ENCODE measurements around the gene TSHZ2. TPM values are rescaled to one million over a fixed set of nuclear protein-coding genes. Genes with fewer than 3 reads are reported as not detected.

TSHZ2 gene
- polyA plus RNA-seq, 1 donor from 2014 or later, result 4.6 TPM

DNA sequence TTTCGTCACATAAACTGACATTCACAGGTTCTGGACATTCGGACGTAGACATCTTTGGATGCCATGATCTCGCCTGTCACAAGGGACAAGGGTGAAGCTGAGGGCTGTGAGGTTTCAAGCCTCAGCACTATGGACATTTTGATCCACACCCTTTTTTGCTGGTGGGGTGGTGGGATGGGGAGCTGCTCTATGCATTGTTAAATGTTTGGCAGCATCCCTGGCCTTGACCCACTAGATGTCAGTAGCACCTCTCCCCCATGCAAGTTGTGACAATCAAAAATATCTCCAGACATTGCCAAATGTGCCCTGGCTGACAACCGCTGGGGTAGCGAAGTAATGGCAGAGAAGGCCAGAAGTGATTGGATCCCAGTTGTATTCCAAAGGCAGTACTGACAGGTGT lies 229.4 kb downstream of the TSHZ2 start:
- H3K36me3 ChIP-seq (ENCODE audit: insufficient read depth, low read length), result no peaks in the 10 kb centered on the region
- no peak overlapping the region for H3K27ac ChIP-seq (ENCODE audit: low read length)
- no peaks in the 10 kb centered on the region for H4K20me1 ChIP-seq (ENCODE audit: insufficient read depth)
- no peaks in the 10 kb centered on the region for H3K9me3 ChIP-seq (ENCODE audit: low read length)
- no peaks in the 10 kb centered on the region for H3F3A ChIP-seq (ENCODE audit: insufficient read depth, low read length, poor library complexity, severe bottlenecking)
- no peak overlapping the region for H3K9ac ChIP-seq (ENCODE audit: low read length)
- H3K27me3 ChIP-seq (ENCODE audit: insufficient read depth, low read depth, low read length), result no peaks in the 10 kb centered on the region
- H3K79me2 ChIP-seq (replicated peaks; ENCODE audit: insufficient read depth, low read length), result no peaks in the 10 kb centered on the region
- TF ChIP-seq SMC3 (conservative IDR thresholded peaks at IDR 0.05; ENCODE audit: poor library complexity), result no peak
- TF ChIP-seq MXI1 (conservative IDR thresholded peaks at IDR 0.05; ENCODE audit: poor library complexity, severe bottlenecking), result no peak
- TF ChIP-seq, protein P1, sequence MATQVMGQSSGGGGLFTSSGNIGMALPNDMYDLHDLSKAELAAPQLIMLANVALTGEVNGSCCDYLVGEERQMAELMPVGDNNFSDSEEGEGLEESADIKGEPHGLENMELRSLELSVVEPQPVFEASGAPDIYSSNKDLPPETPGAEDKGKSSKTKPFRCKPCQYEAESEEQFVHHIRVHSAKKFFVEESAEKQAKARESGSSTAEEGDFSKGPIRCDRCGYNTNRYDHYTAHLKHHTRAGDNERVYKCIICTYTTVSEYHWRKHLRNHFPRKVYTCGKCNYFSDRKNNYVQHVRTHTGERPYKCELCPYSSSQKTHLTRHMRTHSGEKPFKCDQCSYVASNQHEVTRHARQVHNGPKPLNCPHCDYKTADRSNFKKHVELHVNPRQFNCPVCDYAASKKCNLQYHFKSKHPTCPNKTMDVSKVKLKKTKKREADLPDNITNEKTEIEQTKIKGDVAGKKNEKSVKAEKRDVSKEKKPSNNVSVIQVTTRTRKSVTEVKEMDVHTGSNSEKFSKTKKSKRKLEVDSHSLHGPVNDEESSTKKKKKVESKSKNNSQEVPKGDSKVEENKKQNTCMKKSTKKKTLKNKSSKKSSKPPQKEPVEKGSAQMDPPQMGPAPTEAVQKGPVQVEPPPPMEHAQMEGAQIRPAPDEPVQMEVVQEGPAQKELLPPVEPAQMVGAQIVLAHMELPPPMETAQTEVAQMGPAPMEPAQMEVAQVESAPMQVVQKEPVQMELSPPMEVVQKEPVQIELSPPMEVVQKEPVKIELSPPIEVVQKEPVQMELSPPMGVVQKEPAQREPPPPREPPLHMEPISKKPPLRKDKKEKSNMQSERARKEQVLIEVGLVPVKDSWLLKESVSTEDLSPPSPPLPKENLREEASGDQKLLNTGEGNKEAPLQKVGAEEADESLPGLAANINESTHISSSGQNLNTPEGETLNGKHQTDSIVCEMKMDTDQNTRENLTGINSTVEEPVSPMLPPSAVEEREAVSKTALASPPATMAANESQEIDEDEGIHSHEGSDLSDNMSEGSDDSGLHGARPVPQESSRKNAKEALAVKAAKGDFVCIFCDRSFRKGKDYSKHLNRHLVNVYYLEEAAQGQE (IDR thresholded peaks at IDR 0.05; ENCODE audit: borderline replicate concordance), result no peak
- no peak for TF ChIP-seq EP300 (conservative IDR thresholded peaks at IDR 0.05; ENCODE audit: poor library complexity, severe bottlenecking)
- TF ChIP-seq, protein P2, sequence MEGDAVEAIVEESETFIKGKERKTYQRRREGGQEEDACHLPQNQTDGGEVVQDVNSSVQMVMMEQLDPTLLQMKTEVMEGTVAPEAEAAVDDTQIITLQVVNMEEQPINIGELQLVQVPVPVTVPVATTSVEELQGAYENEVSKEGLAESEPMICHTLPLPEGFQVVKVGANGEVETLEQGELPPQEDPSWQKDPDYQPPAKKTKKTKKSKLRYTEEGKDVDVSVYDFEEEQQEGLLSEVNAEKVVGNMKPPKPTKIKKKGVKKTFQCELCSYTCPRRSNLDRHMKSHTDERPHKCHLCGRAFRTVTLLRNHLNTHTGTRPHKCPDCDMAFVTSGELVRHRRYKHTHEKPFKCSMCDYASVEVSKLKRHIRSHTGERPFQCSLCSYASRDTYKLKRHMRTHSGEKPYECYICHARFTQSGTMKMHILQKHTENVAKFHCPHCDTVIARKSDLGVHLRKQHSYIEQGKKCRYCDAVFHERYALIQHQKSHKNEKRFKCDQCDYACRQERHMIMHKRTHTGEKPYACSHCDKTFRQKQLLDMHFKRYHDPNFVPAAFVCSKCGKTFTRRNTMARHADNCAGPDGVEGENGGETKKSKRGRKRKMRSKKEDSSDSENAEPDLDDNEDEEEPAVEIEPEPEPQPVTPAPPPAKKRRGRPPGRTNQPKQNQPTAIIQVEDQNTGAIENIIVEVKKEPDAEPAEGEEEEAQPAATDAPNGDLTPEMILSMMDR (IDR thresholded peaks at IDR 0.05; ENCODE audit: poor library complexity, severe bottlenecking), result no peak
- no peak for TF ChIP-seq RAD21 (conservative IDR thresholded peaks at IDR 0.05)
- no peak for TF ChIP-seq TAF1 (IDR thresholded peaks at IDR 0.05; ENCODE audit: low read depth)
- no peak for TF ChIP-seq POLR2AphosphoS5 (IDR thresholded peaks at IDR 0.05)
- TF ChIP-seq EZH2 (IDR thresholded peaks at IDR 0.05; ENCODE audit: borderline replicate concordance, insufficient read depth, low read length, poor library complexity, severe bottlenecking), result no peak
- H2AFZ ChIP-seq (ENCODE audit: low read depth, low read length), result no peak overlapping the region
- no peaks in the 10 kb centered on the region for H3K9me2 ChIP-seq (ENCODE audit: insufficient read depth, low read length)
- H3K4me3 ChIP-seq (ENCODE audit: low read length), result no peak overlapping the region
- no peak overlapping the region for H3K4me2 ChIP-seq (ENCODE audit: low read length)

DNA sequence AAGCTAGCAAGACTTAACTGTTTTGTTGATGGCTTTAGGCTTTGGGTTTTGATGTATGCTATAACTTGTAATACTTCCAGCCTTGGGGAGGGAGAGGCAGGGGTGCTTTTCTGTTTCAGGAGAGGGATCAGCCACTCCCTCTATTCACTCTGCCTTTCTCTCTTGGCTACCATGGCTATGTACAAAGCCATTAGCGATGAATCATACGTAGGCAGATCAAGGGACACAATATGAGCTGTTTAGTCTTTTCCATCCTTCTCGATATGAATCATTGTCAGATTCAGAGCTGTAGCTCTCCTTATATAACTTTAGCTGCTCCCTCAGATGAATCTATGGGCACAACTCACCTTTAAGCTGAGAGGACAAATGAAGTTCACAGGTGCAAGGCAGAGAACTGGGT lies 230.6 kb downstream of the TSHZ2 start:
- no peak for TF ChIP-seq EP300 (conservative IDR thresholded peaks at IDR 0.05; ENCODE audit: poor library complexity, severe bottlenecking)
- TF ChIP-seq EZH2 (IDR thresholded peaks at IDR 0.05; ENCODE audit: borderline replicate concordance, insufficient read depth, low read length, poor library complexity, severe bottlenecking), result no peak
- no peak for TF ChIP-seq RAD21 (conservative IDR thresholded peaks at IDR 0.05)
- no peaks in the 10 kb centered on the region for H3K79me2 ChIP-seq (replicated peaks; ENCODE audit: insufficient read depth, low read length)
- no peaks in the 10 kb centered on the region for H3K9me3 ChIP-seq (ENCODE audit: low read length)
- no peak overlapping the region for H3K27ac ChIP-seq (ENCODE audit: low read length)
- H3K9ac ChIP-seq (ENCODE audit: low read length), result no peak overlapping the region
- no peak overlapping the region for H3K4me2 ChIP-seq (ENCODE audit: low read length)
- H3F3A ChIP-seq (ENCODE audit: insufficient read depth, low read length, poor library complexity, severe bottlenecking), result no peaks in the 10 kb centered on the region
- H3K36me3 ChIP-seq (ENCODE audit: insufficient read depth, low read length), result no peaks in the 10 kb centered on the region
- no peak overlapping the region for H2AFZ ChIP-seq (ENCODE audit: low read depth, low read length)
- no peak overlapping the region for H3K4me3 ChIP-seq (ENCODE audit: low read length)
- H4K20me1 ChIP-seq (ENCODE audit: insufficient read depth), result no peaks in the 10 kb centered on the region
- no peaks in the 10 kb centered on the region for H3K27me3 ChIP-seq (ENCODE audit: insufficient read depth, low read depth, low read length)
- H3K9me2 ChIP-seq (ENCODE audit: insufficient read depth, low read length), result no peaks in the 10 kb centered on the region

DNA sequence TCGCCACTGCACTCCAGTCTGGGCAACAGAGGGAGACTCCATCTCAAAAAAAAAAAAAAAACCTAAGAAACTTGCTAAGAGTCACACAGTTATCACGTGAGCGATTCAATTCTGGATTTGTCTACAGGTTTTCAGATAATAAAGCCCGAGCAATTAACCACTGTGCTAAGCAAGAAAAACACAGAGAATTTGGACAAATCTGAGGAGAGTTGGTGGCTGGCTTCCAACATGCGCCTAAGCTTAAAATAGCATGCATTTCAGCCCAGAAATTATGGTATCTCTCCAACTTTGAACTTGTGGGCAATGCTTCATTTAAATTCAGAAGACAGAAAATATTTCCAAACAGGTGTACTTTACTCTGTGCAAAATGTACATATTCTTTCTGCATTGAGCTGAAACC lies 232.9 kb downstream of the TSHZ2 start:
- H2AFZ ChIP-seq (ENCODE audit: low read depth, low read length), result no peak overlapping the region
- H3K4me3 ChIP-seq (ENCODE audit: low read length), result no peak overlapping the region

More for the DNA sequence above, 232.9 kb downstream of the TSHZ2 start:
- H3K27me3 ChIP-seq (ENCODE audit: insufficient read depth, low read depth, low read length), result no peaks in the 10 kb centered on the region
- no peaks in the 10 kb centered on the region for H3F3A ChIP-seq (ENCODE audit: insufficient read depth, low read length, poor library complexity, severe bottlenecking)
- no peak overlapping the region for H3K9ac ChIP-seq (ENCODE audit: low read length)
- no peaks in the 10 kb centered on the region for H4K20me1 ChIP-seq (ENCODE audit: insufficient read depth)
- H3K9me3 ChIP-seq (ENCODE audit: low read length), result no peaks in the 10 kb centered on the region
- TF ChIP-seq RAD21 (conservative IDR thresholded peaks at IDR 0.05) (no peak), EZH2 (IDR thresholded peaks at IDR 0.05; ENCODE audit: borderline replicate concordance, insufficient read depth, low read length, poor library complexity, severe bottlenecking) (no peak), POLR2AphosphoS5 (IDR thresholded peaks at IDR 0.05) (no peak), MXI1 (conservative IDR thresholded peaks at IDR 0.05; ENCODE audit: poor library complexity, severe bottlenecking) (no peak), EP300 (conservative IDR thresholded peaks at IDR 0.05; ENCODE audit: poor library complexity, severe bottlenecking) (no peak), TAF1 (IDR thresholded peaks at IDR 0.05; ENCODE audit: low read depth) (no peak), SMC3 (conservative IDR thresholded peaks at IDR 0.05; ENCODE audit: poor library complexity) (no peak)
- TF ChIP-seq, protein P1 (IDR thresholded peaks at IDR 0.05; ENCODE audit: borderline replicate concordance), result no peak
- TF ChIP-seq, protein P2 (IDR thresholded peaks at IDR 0.05; ENCODE audit: poor library complexity, severe bottlenecking), result no peak
- no peaks in the 10 kb centered on the region for H3K9me2 ChIP-seq (ENCODE audit: insufficient read depth, low read length)
- H3K27ac ChIP-seq (ENCODE audit: low read length), result no peak overlapping the region
- H3K4me2 ChIP-seq (ENCODE audit: low read length), result no peak overlapping the region
- H3K79me2 ChIP-seq (replicated peaks; ENCODE audit: insufficient read depth, low read length), result no peaks in the 10 kb centered on the region
- no peaks in the 10 kb centered on the region for H3K36me3 ChIP-seq (ENCODE audit: insufficient read depth, low read length)
